AG08396 (cell line): ENCODE data around the gene PITPNM2.
"Not testable (repeated sequence)": the region's sequence is repeated elsewhere in the genome, so short reads cannot be mapped to it uniquely, and the experiment has no call there.

Source experiments
- DNase-seq: peaks from one replicate; pipeline ENCODE4 v3.0.0; 2012; ENCODE audit warnings: low spot score, mixed read lengths

The PITPNM2 gene

DNA sequence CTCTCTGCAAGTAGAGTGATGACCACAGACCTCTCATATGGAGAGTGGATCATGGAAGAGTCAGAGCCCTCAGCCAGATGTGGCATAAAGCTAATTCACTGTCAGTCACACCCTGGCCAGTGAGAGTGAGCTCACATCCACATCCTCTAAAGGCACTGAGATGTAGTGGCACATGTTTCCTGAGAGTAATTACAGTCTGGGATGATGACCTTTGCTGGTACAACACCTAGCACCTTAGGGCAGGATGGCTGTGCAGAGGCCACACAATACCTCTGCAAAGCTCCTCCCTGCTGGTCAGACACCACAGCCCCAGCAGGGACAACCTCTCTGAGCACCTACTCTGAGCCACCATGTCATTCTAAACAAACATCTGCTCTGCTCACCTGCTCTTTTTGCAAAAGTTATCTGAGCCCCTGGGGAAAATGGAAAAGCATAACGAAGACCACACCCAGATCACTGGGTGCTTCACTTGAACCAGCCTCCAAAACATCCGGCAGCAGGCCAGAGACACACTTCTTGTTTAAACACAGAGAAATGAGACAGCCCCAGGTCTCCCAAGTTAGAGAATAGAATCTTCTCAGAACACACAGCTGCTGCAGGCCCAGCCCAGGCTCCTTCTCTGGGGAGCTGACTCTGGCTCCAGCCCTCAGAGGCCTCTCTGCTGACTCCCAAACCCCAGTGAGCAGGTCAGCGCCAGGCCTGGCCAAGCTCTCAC lies 30.3 kb downstream of the PITPNM2 start:
- DNase-seq: peak; percentile 5

- DNase-seq: no peak
Observed at GRCh38 chr12:123119808-123120207, 31.1 kb downstream of the PITPNM2 start.

GRCh38 chr12:123118497-123118896 lies 32.4 kb downstream of the PITPNM2 start:
- peak; percentile 63 for DNase-seq

DNA sequence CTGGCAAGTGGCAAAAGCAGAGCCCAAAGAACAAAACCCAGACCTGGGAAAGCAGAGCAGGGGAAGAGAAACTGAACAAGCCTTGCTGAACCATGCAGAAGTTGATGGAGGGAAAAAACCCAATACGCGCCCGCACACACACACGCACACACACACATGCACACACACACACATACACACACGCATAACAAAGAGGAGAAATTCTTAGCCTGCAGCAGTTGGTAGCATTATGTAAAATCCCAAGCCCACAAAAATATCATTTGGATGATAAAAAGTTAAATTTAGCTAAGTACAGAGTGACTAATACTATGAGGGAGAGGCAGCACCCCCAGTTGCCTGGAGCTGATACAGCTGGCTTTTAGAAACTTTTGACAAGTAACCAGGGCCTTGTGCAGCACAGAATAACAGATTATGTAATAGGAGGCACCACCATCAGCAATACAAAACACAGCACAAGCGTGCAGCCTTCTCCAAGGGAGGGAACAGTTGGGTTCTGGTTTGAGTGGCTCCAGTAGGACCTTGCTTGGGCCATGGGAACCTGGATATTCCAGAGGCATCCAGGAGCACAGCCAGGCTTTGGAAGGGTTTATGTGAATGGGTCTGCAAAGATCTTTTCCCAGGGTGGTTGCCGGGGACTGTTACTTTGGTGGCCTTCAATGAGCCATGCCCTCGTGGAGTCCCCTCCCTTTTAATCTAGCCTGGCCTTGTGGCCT lies 35.3 kb downstream of the PITPNM2 start:
- peak; percentile 85 for DNase-seq

- DNase-seq: no peak
Observed at GRCh38 chr12:123114304-123115083, 36.4 kb downstream of the PITPNM2 start.

- no peak for DNase-seq
Observed at GRCh38 chr12:123113026-123113425, 37.9 kb downstream of the PITPNM2 start.

GRCh38 chr12:123111498-123112165 lies 39.3 kb downstream of the PITPNM2 start:
- no peak for DNase-seq

GRCh38 chr12:123109319-123109772 lies 41.5 kb downstream of the PITPNM2 start:
- no peak for DNase-seq

GRCh38 chr12:123108682-123109066 lies 42.2 kb downstream of the PITPNM2 start:
- no peak for DNase-seq

GRCh38 chr12:123107926-123108681 lies 42.8 kb downstream of the PITPNM2 start:
- no peak for DNase-seq

DNA sequence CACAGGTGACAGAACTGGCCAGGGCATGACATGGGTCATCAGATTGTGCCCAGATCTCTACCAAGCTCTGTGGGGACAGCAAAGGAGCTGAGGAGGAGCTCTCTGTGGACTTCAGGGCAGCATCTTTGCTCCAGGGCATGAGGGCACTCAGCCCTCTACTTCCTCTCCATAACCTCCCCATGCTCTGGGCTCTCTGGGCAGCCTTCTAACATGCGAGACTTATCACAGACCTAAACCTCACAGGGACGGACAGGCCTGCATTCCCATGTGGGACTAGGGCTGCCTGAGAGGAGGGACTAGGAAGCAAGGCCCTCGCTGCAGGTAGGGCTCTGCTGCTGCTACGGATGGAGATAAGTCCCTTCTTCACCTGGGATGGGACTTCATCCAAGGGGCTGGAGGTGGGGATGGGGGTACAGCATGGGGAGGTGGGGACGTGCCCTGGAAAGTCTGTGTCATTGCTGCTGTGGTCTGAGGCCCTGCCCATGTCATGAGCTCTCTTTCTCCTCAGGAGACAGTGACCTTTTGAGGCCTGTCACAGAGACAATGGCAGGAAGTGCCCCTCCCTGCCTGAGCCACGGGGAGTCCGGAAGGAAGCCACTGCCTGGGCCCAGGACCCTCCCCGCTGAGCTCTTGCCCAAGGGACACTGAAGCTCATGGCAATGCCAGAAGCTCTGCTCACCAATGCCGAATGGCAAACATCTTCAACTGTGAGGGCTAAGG lies 44.1 kb downstream of the PITPNM2 start:
- DNase-seq: no peak

- no peak for DNase-seq
Observed at GRCh38 chr12:123105211-123105826, 45.6 kb downstream of the PITPNM2 start.

GRCh38 chr12:123104809-123105208 lies 46.1 kb downstream of the PITPNM2 start:
- DNase-seq: no peak

- DNase-seq: not testable (repeated sequence)
Observed at GRCh38 chr12:123104094-123104493, 46.8 kb downstream of the PITPNM2 start.

- no peak for DNase-seq
Observed at GRCh38 chr12:123102781-123103503, 47.9 kb downstream of the PITPNM2 start.

DNA sequence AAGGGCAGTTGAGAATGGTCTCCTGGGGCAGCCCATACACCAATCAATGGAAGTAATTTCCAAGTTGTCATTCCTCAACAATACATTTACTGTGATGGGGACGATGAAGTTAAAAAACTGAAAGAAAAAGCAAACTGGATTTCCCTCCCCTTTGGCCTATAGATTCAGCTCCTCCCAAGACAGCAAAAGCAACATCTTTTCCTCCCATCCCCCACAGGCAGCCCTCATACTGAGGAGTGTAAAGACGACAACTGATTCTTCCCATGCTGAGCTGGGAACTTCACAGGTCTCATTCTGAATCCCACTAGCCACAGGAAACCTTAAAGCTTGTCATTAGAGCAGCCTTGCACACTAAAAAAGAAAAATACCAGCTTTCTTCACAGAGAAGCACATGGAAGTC lies 48.5 kb downstream of the PITPNM2 start:
- no peak for DNase-seq

- no peak for DNase-seq
Observed at GRCh38 chr12:123101526-123101925, 49.4 kb downstream of the PITPNM2 start.
